Fibroblast of lung (primary cell): ENCODE measurements around the gene NUTM1. TPM values are rescaled to one million over a fixed set of nuclear protein-coding genes. Genes with fewer than 3 reads are reported as not detected.

Source experiments
- DNase-seq, 2 donors: peaks; one replicate each; pipeline versions ENCODE4 v3.0.0 to v3.0.0-alpha.2; 2010; ENCODE audit warnings: low read depth in 2 of 2
- H2AFZ ChIP-seq: 2 replicates; pipeline ENCODE4 v1.5.1; 2012; ENCODE audit warnings: low read length, control low read depth, inconsistent platforms
- H3K27ac ChIP-seq: 2 replicates; pipeline ENCODE4 v1.5.1; 2011; ENCODE audit warnings: low read length, control low read depth; ENCODE audit not compliant: insufficient read depth
- H3K27me3 ChIP-seq: 2 replicates; pipeline ENCODE4 v1.5.1; 2011; ENCODE audit warnings: mild to moderate bottlenecking, low read length; ENCODE audit not compliant: control insufficient read depth, insufficient read depth
- H3K36me3 ChIP-seq: 2 replicates; pipeline ENCODE4 v1.5.1; 2011; ENCODE audit warnings: low read length; ENCODE audit not compliant: control insufficient read depth, insufficient read depth
- H3K4me1 ChIP-seq: 2 replicates; pipeline ENCODE4 v1.5.1; 2011; ENCODE audit warnings: low read length; ENCODE audit not compliant: control insufficient read depth, insufficient read depth; ENCODE audit errors: extremely low read depth
- H3K4me2 ChIP-seq: 2 replicates; pipeline ENCODE4 v1.5.1; 2011; ENCODE audit warnings: low read length, control low read depth; ENCODE audit not compliant: insufficient read depth; ENCODE audit errors: extremely low read depth
- H3K4me3 ChIP-seq, 4 experiments: fragments of 200-600 bp in 1 of 4; sonication (generic) in 1 of 4; replicated peaks in 1 of 4; 2 replicates each; pipeline ENCODE4 v1.5.1; 2011 to 2016; ENCODE audit warnings: low read length in 4 of 4, low read depth in 3 of 4, mild to moderate bottlenecking in 3 of 4, control low read depth in 2 of 4, inconsistent platforms in 1 of 4, mixed read lengths in 1 of 4; ENCODE audit not compliant: insufficient read depth in 1 of 4; ENCODE audit errors: control extremely low read depth in 1 of 4
- H3K79me2 ChIP-seq: 2 replicates; pipeline ENCODE4 v1.5.1; 2012; ENCODE audit warnings: mild to moderate bottlenecking, low read length, inconsistent platforms; ENCODE audit not compliant: control insufficient read depth, insufficient read depth
- H3K9ac ChIP-seq: 2 replicates; pipeline ENCODE4 v1.5.1; 2011; ENCODE audit warnings: mild to moderate bottlenecking, low read length, control low read depth; ENCODE audit not compliant: insufficient read depth
- H3K9me3 ChIP-seq: 2 replicates; pipeline ENCODE4 v1.5.1; 2012; ENCODE audit warnings: low read depth, low read length; ENCODE audit not compliant: control insufficient read depth, insufficient read depth
- H4K20me1 ChIP-seq: 2 replicates; pipeline ENCODE4 v1.5.1; 2011; ENCODE audit warnings: low read length; ENCODE audit not compliant: control insufficient read depth, insufficient read depth; ENCODE audit errors: extremely low read depth
- EZH2 ChIP-seq: IDR thresholded peaks from 2 replicates; pipeline ENCODE4 v1.5.1; 2012; ENCODE audit warnings: low read length, control low read depth, mild to moderate bottlenecking; ENCODE audit errors: missing control alignments
- polyA plus RNA-seq, 2 donors: library from polyadenylated mRNA; depleted of rRNA in 1 of 2; stranded (reverse) in 1 of 2; unstranded in 1 of 2; fragments of >200 nt; gene quantifications; 2 replicates each; pipeline ENCODE4 v1.2.1, GENCODE V29; 2011 to 2012; ENCODE audit warnings: missing spikeins in 1 of 2
- total RNA-seq: library from RNA; depleted of rRNA; stranded (reverse); fragments of >200 nt; gene quantifications from 2 replicates; pipeline ENCODE4 v1.2.1, GENCODE V29; 2014
- TF ChIP-seq, protein P1 (sequence below), 2 donors: IDR thresholded peaks in 1 of 2; conservative IDR thresholded peaks in 1 of 2; 1 replicate in 1 of 2; 2 replicates in 1 of 2; pipeline ENCODE4 v1.5.1; 2011 to 2012; ENCODE audit warnings: low read length in 2 of 2, control low read depth in 1 of 2, inconsistent platforms in 1 of 2, low read depth in 1 of 2, mild to moderate bottlenecking in 1 of 2

The NUTM1 gene
- total and polyA plus RNA-seq, 2 donors (not counting 1 experiment from before 2014, with no cell fraction given), result not detected

DNA sequence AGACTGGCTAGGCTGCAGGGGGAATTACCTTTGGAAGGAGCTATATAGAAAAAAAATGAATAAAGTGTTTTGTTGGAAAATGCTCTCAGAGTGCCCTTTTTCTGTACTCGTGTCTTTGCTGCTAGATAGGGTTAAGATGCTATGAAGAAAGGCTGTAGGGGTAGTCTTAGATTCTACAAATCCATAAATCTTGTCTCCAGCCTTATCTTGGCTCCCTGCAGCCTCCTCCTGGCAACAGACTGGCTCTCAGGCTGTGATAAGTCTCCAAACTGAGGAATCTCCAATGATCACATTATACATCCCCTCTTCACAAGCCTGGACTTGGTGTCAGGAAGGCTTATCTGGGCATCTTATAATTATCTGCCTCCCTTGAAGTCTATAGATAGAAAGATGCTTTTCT lies 14.5 kb downstream of the NUTM1 start:
- no peak overlapping the region for H2AFZ ChIP-seq
- H3K4me3 ChIP-seq, result no peak overlapping the region
- H3K79me2 ChIP-seq, result no peaks in the 10 kb centered on the region
- no peaks in the 10 kb centered on the region for H3K9me3 ChIP-seq
- no peak overlapping the region for H3K9ac ChIP-seq
- no peaks in the 10 kb centered on the region for H4K20me1 ChIP-seq
- TF ChIP-seq, protein P1, sequence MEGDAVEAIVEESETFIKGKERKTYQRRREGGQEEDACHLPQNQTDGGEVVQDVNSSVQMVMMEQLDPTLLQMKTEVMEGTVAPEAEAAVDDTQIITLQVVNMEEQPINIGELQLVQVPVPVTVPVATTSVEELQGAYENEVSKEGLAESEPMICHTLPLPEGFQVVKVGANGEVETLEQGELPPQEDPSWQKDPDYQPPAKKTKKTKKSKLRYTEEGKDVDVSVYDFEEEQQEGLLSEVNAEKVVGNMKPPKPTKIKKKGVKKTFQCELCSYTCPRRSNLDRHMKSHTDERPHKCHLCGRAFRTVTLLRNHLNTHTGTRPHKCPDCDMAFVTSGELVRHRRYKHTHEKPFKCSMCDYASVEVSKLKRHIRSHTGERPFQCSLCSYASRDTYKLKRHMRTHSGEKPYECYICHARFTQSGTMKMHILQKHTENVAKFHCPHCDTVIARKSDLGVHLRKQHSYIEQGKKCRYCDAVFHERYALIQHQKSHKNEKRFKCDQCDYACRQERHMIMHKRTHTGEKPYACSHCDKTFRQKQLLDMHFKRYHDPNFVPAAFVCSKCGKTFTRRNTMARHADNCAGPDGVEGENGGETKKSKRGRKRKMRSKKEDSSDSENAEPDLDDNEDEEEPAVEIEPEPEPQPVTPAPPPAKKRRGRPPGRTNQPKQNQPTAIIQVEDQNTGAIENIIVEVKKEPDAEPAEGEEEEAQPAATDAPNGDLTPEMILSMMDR (conservative IDR thresholded peaks at IDR 0.05 in 1 of 2, IDR thresholded peaks at IDR 0.05 in 1 of 2; ENCODE audit: low read depth in 1 of 2, low read length in 2 of 2), result no peak
- no peak for TF ChIP-seq EZH2
- H3K4me1 ChIP-seq, result no peaks in the 10 kb centered on the region
- no peak overlapping the region for H3K4me2 ChIP-seq
- DNase-seq, result no peak
- no peak overlapping the region for H3K27ac ChIP-seq
- no peaks in the 10 kb centered on the region for H3K27me3 ChIP-seq
- H3K36me3 ChIP-seq, result peaks cover 13% of the 10 kb centered on the region

DNA sequence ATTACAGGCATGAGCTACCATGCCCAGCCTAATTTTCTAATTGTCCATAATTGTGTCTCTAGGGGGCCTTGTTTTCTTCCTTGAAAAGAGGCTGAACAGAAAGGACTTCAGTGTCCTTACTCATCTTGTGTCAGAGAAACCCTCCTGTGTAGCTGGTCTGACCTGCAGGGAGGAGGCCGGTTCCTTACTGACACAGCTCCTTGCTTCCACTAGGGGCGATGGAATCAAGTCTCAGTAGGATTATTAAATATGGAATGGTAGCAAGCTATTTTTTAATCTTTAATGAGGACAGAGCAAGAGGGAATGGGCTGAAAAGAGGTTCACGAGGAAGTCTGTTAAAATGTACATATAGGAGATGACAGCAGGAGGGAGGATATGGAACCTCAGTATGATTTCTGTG lies 15.3 kb downstream of the NUTM1 start:
- H3K9me3 ChIP-seq, result no peaks in the 10 kb centered on the region
- no peak overlapping the region for H3K9ac ChIP-seq
- no peak overlapping the region for H3K27ac ChIP-seq
- H3K4me3 ChIP-seq, result no peak overlapping the region
- H3K4me1 ChIP-seq, result no peaks in the 10 kb centered on the region
- TF ChIP-seq, protein P1 (conservative IDR thresholded peaks at IDR 0.05 in 1 of 2, IDR thresholded peaks at IDR 0.05 in 1 of 2; ENCODE audit: low read depth in 1 of 2, low read length in 2 of 2), result peak in 1 of 2 donors; percentile 9
- TF ChIP-seq EZH2, result no peak
- H2AFZ ChIP-seq, result no peak overlapping the region
- H3K4me2 ChIP-seq, result no peak overlapping the region
- no peaks in the 10 kb centered on the region for H4K20me1 ChIP-seq
- no peaks in the 10 kb centered on the region for H3K27me3 ChIP-seq
- no peaks in the 10 kb centered on the region for H3K79me2 ChIP-seq
- DNase-seq, result no peak
- H3K36me3 ChIP-seq, result peaks cover 13% of the 10 kb centered on the region

DNA sequence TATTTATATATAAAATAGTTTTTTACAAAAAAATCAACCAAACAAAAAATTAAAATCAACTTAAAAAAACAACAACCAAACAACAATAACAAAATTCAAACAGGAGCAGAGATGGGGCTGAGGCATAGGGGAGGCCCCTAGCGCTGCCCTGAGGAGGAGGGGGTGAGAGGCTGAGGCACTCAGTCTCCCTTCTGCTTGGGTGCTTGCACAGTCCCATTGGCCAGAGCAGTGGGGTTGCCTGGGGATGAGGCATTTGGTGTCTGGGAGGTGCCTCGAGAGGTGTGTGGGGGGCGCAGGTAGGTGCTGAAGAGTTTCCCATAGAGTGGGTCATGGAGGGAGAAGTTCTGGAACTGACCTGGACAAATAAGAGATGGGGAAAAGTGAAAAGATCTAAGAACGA lies 15.8 kb downstream of the NUTM1 start:
- H4K20me1 ChIP-seq, result no peaks in the 10 kb centered on the region
- H3K79me2 ChIP-seq, result no peaks in the 10 kb centered on the region
- no peaks in the 10 kb centered on the region for H3K4me1 ChIP-seq
- H3K4me2 ChIP-seq, result no peak overlapping the region
- no peak overlapping the region for H3K4me3 ChIP-seq
- H2AFZ ChIP-seq, result no peak overlapping the region
- no peak overlapping the region for H3K27ac ChIP-seq
- no peak overlapping the region for H3K9ac ChIP-seq
- no peak for DNase-seq
- TF ChIP-seq EZH2, result no peak
- peaks cover 13% of the 10 kb centered on the region for H3K36me3 ChIP-seq
- H3K27me3 ChIP-seq, result no peaks in the 10 kb centered on the region
- H3K9me3 ChIP-seq, result no peaks in the 10 kb centered on the region
